ENCODE measurements around the gene FSTL5.

DNA sequence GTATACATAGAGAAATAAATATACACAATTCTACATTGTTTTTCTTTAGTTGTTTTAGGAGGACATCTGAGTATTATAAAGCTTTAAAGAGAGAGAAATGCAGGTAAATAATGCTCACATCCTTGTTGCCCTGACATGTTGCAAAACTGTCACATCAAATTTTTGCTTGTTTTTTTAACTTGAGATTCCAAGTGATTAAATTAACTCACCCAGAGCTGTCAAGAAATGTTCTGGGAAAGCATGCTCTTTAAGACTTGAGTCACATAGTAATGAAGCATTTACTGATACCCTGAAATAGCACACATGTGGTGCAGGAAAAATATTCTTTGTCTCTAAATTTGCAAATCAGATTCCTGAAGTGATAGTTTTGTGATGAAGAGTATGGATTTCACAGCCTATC is 665.6 kb downstream of the FSTL5 start:
- TF ChIP-seq, protein P1, sequence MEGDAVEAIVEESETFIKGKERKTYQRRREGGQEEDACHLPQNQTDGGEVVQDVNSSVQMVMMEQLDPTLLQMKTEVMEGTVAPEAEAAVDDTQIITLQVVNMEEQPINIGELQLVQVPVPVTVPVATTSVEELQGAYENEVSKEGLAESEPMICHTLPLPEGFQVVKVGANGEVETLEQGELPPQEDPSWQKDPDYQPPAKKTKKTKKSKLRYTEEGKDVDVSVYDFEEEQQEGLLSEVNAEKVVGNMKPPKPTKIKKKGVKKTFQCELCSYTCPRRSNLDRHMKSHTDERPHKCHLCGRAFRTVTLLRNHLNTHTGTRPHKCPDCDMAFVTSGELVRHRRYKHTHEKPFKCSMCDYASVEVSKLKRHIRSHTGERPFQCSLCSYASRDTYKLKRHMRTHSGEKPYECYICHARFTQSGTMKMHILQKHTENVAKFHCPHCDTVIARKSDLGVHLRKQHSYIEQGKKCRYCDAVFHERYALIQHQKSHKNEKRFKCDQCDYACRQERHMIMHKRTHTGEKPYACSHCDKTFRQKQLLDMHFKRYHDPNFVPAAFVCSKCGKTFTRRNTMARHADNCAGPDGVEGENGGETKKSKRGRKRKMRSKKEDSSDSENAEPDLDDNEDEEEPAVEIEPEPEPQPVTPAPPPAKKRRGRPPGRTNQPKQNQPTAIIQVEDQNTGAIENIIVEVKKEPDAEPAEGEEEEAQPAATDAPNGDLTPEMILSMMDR (IDR thresholded peaks at IDR 0.05): no peak
- TF ChIP-seq POLR2A (IDR thresholded peaks at IDR 0.05): no peak

All from esophagus squamous epithelium (tissue), 4 donors.